K562 (cell line): Measurements from ENCODE around the gene MICAL2. TPM values are rescaled to one million over a fixed set of nuclear protein-coding genes. Genes with fewer than 3 reads are reported as not detected.

Source experiments
- ATAC-seq: fragments of 200-7000 bp; cut with Tn5 transposase; 3 replicates; pipeline ENCODE4 v1.9.1; 2020; ENCODE audit warnings: moderate library complexity
- BruUV-seq: library from RNA; stranded (reverse); fragments of 400-500 nt; replicated peaks from 2 replicates; lab custom pipeline; 2021; lab: Mats Ljungman, UMichigan
- CTCF ChIA-PET: fragments of 300-600 bp; formaldehyde crosslinking; extraction: SDS; loops from one replicate; lab custom pipeline; 2021; ENCODE audit warnings: low intra/inter-chr PET ratio; lab: Yijun Ruan, JAX
- POLR2A ChIA-PET: fragments of 300-600, 350-650 bp; sonication (Branson Sonifier 250); formaldehyde crosslinking; extraction: SDS; loops from one replicate; lab custom pipeline; 2021; ENCODE audit warnings: antibody characterized with exemption, inconsistent platforms; lab: Yijun Ruan, JAX
- DNase-seq, 4 experiments: peaks; one replicate each; pipeline versions ENCODE4 v3.0.0 to v3.0.0-alpha.2; 2011 to 2018; ENCODE audit warnings: low spot score in 3 of 4, mixed read lengths in 3 of 4; ENCODE audit errors: extremely low read depth in 1 of 4
- FAIRE-seq: peaks from 2 replicates; lab custom pipeline; 2011; peaks lifted over from hg19 to GRCh38; lab: Jason Lieb, UNC
- H2AFZ ChIP-seq: 2 replicates; pipeline ENCODE4 v1.6.0; 2011; ENCODE audit warnings: low read depth, low read length, control low read depth, inconsistent platforms
- H3K27ac ChIP-seq: fragments of 200-600 bp; 3 replicates; pipeline ENCODE4 v1.8.0; 2011; ENCODE audit warnings: low read depth, mild to moderate bottlenecking, control low read depth, inconsistent platforms, low read length, moderate library complexity, mixed read lengths; ENCODE audit errors: extremely low read depth
- H3K27me3 ChIP-seq, 2 experiments: fragments of 300-600 bp in 1 of 2; 2 replicates in 1 of 2; 3 replicates in 1 of 2; pipeline versions ENCODE4 v1.6.0 to v1.8.0; 2011; ENCODE audit warnings: inconsistent platforms in 2 of 2, low read length in 2 of 2, mild to moderate bottlenecking in 1 of 2, mixed read lengths in 1 of 2, moderate library complexity in 1 of 2; ENCODE audit not compliant: control insufficient read depth in 2 of 2, insufficient read depth in 2 of 2
- H3K36me3 ChIP-seq: fragments of 300-600 bp; 3 replicates; pipeline ENCODE4 v1.8.0; 2011; ENCODE audit warnings: mild to moderate bottlenecking, low read length, inconsistent platforms; ENCODE audit not compliant: control insufficient read depth, insufficient read depth
- H3K4me1 ChIP-seq, 2 experiments: fragments of 200-600 bp in 1 of 2; replicated peaks in 1 of 2; 2 replicates in 1 of 2; 3 replicates in 1 of 2; pipeline versions ENCODE4 v1.5.1 to v1.8.0; 2011; ENCODE audit warnings: inconsistent platforms in 2 of 2, low read length in 2 of 2, mild to moderate bottlenecking in 1 of 2, mixed read lengths in 1 of 2, moderate library complexity in 1 of 2; ENCODE audit not compliant: control insufficient read depth in 2 of 2, insufficient read depth in 2 of 2
- H3K4me2 ChIP-seq: 2 replicates; pipeline ENCODE4 v1.6.1; 2011; ENCODE audit warnings: low read length, control low read depth, inconsistent platforms, mixed read lengths; ENCODE audit not compliant: insufficient read depth
- H3K4me3 ChIP-seq: fragments of 200-600 bp; sonication (generic), shearing (Covaris generic); 2 replicates; pipeline ENCODE4 v1.5.1; 2016; ENCODE audit warnings: control low read depth, inconsistent platforms
- H3K79me2 ChIP-seq: fragments of 200-600 bp; 3 replicates; pipeline ENCODE4 v1.8.0; 2011; ENCODE audit warnings: low read length, inconsistent platforms; ENCODE audit not compliant: control insufficient read depth, insufficient read depth
- H3K9ac ChIP-seq, 2 experiments: 2 replicates each; pipeline versions ENCODE4 v1.6.0 to v1.6.1; 2011; ENCODE audit warnings: low read depth in 2 of 2, low read length in 2 of 2, control low read depth in 1 of 2, inconsistent platforms in 1 of 2, mild to moderate bottlenecking in 1 of 2, mixed read lengths in 1 of 2; ENCODE audit not compliant: insufficient read depth in 1 of 2
- H3K9me1 ChIP-seq: one replicate; pipeline ENCODE4 v1.6.0; 2011; ENCODE audit warnings: inconsistent platforms, mild to moderate bottlenecking, low read length, moderate library complexity; ENCODE audit not compliant: control insufficient read depth, insufficient read depth
- H3K9me3 ChIP-seq: replicated peaks from 2 replicates; pipeline ENCODE4 v1.5.1; 2011; ENCODE audit warnings: low read depth, low read length, inconsistent platforms; ENCODE audit not compliant: control insufficient read depth, insufficient read depth
- H4K20me1 ChIP-seq: replicated peaks from 2 replicates; pipeline ENCODE4 v1.6.1; 2011; ENCODE audit warnings: low read length, inconsistent platforms, mixed read lengths; ENCODE audit not compliant: control insufficient read depth, insufficient read depth
- DDX20 ChIP-seq: fragments of 450-650 bp; IDR thresholded peaks from 2 replicates; pipeline ENCODE4 v1.6.1; 2016; ENCODE audit warnings: missing genetic modification characterization, low read depth, mild to moderate bottlenecking, missing compliant biosample characterization, moderate library complexity
- ELK3 ChIP-seq: fragments of 450-650 bp; formaldehyde crosslinking; IDR thresholded peaks from 2 replicates; pipeline ENCODE4 v1.4.0; 2020; ENCODE audit warnings: mild to moderate bottlenecking
- IFI16 ChIP-seq: fragments of 250-450 bp; sonication (Bioruptor Pico); IDR thresholded peaks from 2 replicates; pipeline ENCODE4 v2.1.2; 2022; ENCODE audit warnings: mild to moderate bottlenecking, inconsistent platforms
- MYNN ChIP-seq, 2 experiments: sonication (generic); formaldehyde crosslinking in 1 of 2; IDR thresholded peaks; 2 replicates each; pipeline versions ENCODE4 v1.5.0 to v1.6.1; 2016 to 2020; ENCODE audit warnings: antibody characterized with exemption in 1 of 2, missing genetic modification reagents in 1 of 2
- NFXL1 ChIP-seq: fragments of 450-650 bp; formaldehyde crosslinking; IDR thresholded peaks from 2 replicates; pipeline ENCODE4 v1.4.0; 2021; ENCODE audit warnings: mild to moderate bottlenecking
- PHF20 ChIP-seq: fragments of 450-650 bp; IDR thresholded peaks from 2 replicates; pipeline ENCODE4 v1.6.1; 2018; ENCODE audit not compliant: partially characterized antibody
- RCOR1 ChIP-seq, 2 experiments: IDR thresholded peaks; 2 replicates each; pipeline ENCODE4 v1.6.1; 2012; ENCODE audit warnings: low read depth in 2 of 2, low read length in 2 of 2, borderline replicate concordance in 1 of 2, improper control_type of control experiment in 1 of 2
- SFPQ ChIP-seq: fragments of 200-400 bp; formaldehyde crosslinking; IDR thresholded peaks from 2 replicates; pipeline ENCODE4 v1.6.1; 2017; ENCODE audit warnings: mild to moderate bottlenecking, low read depth, low read length, moderate library complexity
- ZNF134 ChIP-seq: fragments of 250-450 bp; sonication (Bioruptor Pico); conservative IDR thresholded peaks from 2 replicates; pipeline ENCODE4 v1.4.0; 2020
- ZNF212 ChIP-seq: fragments of 450-650 bp; formaldehyde crosslinking; IDR thresholded peaks from 2 replicates; pipeline ENCODE4 v1.4.0; 2020; ENCODE audit warnings: mild to moderate bottlenecking
- ZNF408 ChIP-seq: fragments of 250-450 bp; sonication (Bioruptor Pico); IDR thresholded peaks from 2 replicates; pipeline ENCODE4 v1.4.0; 2020; ENCODE audit warnings: low read depth, mild to moderate bottlenecking, moderate library complexity
- ZNF707 ChIP-seq: fragments of 250-450 bp; sonication (Bioruptor Pico); conservative IDR thresholded peaks from 2 replicates; pipeline ENCODE4 v1.8.0; 2022; ENCODE audit warnings: inconsistent platforms, mild to moderate bottlenecking, moderate library complexity
- ZNF75A ChIP-seq: fragments of 450-650 bp; formaldehyde crosslinking; IDR thresholded peaks from 2 replicates; pipeline ENCODE4 v1.4.0; 2020; ENCODE audit warnings: mild to moderate bottlenecking
- WGBS: fragments of 100-300 bp; shearing (Covaris generic); methylation state at CpG from one replicate; pipeline ENCODE4 v1.1.6; 2016; ENCODE audit warnings: low coverage, mixed read lengths; ENCODE audit not compliant: insufficient coverage; ENCODE audit errors: missing lambda C conversion rate; 5-methylcytosine and 5-hydroxymethylcytosine counted together
- in situ Hi-C: fragments of 300-500 bp; cut with MboI; formaldehyde crosslinking; loops from 4 replicates; pipeline ENCODE4 v1.15.0; 2018; ENCODE audit warnings: inconsistent platforms, mixed read lengths
- intact Hi-C: fragments of 100-400 bp; cut with micrococcal nuclease; formaldehyde crosslinking; loops from 2 replicates; pipeline ENCODE4 v1.14.2; 2022
- polyA plus RNA-seq, 8 experiments: library from polyadenylated mRNA; depleted of rRNA in 4 of 8; stranded (reverse) in 5 of 8; unstranded in 3 of 8; fragments of >200 nt; fragmentation: Nextera tagmentation in 2 of 8; fragmentation: Illumina TruSeq in 1 of 8; extraction: Ambion mirVana in 2 of 8; extraction: Trizol in 1 of 8; gene quantifications; 2 replicates each; pipeline versions ENCODE4 v1.2.1 to v1.2.3, GENCODE V29; 2011 to 2014; ENCODE audit warnings: inconsistent platforms in 1 of 8, missing spikeins in 1 of 8
- total RNA-seq, 7 experiments: library from RNA; depleted of rRNA in 6 of 7; stranded (reverse); fragments of >200 nt in 6 of 7; fragmentation: Illumina TruSeq in 2 of 7; extraction: Trizol in 2 of 7; gene quantifications; 2 replicates each; pipeline versions ENCODE4 v1.2.1 to v1.2.3, GENCODE V29; 2011 to 2021; ENCODE audit warnings: low replicate concordance in 1 of 7

Gene MICAL2
- total and polyA plus RNA-seq, 9 of the 15 experiments (the other 6 are each of a cell fraction or from before 2014, with no cell fraction given) = 4.7 to 64.2 (median 33.6) TPM

- Histone ChIP-seq H3K36me3 (peaks cover 16% of the 10 kb centered on the region; the same call in 2 of the 3 replicates), H3K4me3 (no peak overlapping the region), H3K27me3 (no peaks in the 10 kb centered on the region), H3K4me2 (no peak overlapping the region), H3K9me1 (peaks cover 9% of the 10 kb centered on the region), H3K79me2 (peaks cover 15% of the 10 kb centered on the region; the same call in 2 of the 3 replicates), H3K4me1 (peaks cover 47 to 67% of the 10 kb centered on the region in 2 experiments), H3K27ac (no peak overlapping the region), H2AFZ (no peak overlapping the region), H4K20me1 (0 out of 2 replicates have a peak, but pooled peaks cover 5% of the 10 kb centered on the region), H3K9ac (no peak overlapping the region; a peak in 1 of 4 replicates), H3K9me3 (no peaks in the 10 kb centered on the region)
- CTCF ChIA-PET = no interaction called here
- TF ChIP-seq ZNF212 (CRISPR knock-in tag) (no peak), SFPQ (no peak), NFXL1 (CRISPR knock-in tag) (no peak), ZNF707 (CRISPR knock-in tag) (no peak), IFI16 (CRISPR knock-in tag) (no peak), DDX20 (tag) (no peak), RCOR1 (IDR thresholded peaks at IDR 0.05; ENCODE audit: borderline replicate concordance in 1 of 2, low read depth in 2 of 2, low read length in 2 of 2) (no peak), ELK3 (CRISPR knock-in tag) (no peak), ZNF134 (no peak), PHF20 (no peak), ZNF408 (no peak), ZNF75A (CRISPR knock-in tag) (no peak), MYNN (IDR thresholded peaks at IDR 0.05) (no peak), MYNN (CRISPR knock-in tag; IDR thresholded peaks at IDR 0.05) (no peak)
- in situ Hi-C loops (no loop called here), intact Hi-C loops (loop anchor here (5.0 kb wide), 1 partner anchor 35 kb away; no protein-coding TSS in a partner anchor)
- no TSS peak for BruUV-seq
- 71% methylated on average over 2 of the region's 2 CpGs for WGBS
- DNase-seq = no peak
- no peak for ATAC-seq
- FAIRE-seq = no peak
- POLR2A ChIA-PET = interaction anchor here (1.1 to 1.7 kb wide), 2 partner anchors 18 to 214 kb away, joined by 3 to 6 read pairs; no protein-coding TSS in a partner anchor
Measured at GRCh38 chr11:12152321-12152720, 41.9 kb downstream of the MICAL2 start.
